ENCODE data around the gene EMID1. TPM values are rescaled to one million over a fixed set of nuclear protein-coding genes. Genes with fewer than 3 reads are reported as not detected.
A peak's percentile ranks its signal among the peaks of the same experiment; 100 is the strongest.

Gene EMID1
- polyA plus RNA-seq, 6 donors from 2014 or later, result not detected

DNA sequence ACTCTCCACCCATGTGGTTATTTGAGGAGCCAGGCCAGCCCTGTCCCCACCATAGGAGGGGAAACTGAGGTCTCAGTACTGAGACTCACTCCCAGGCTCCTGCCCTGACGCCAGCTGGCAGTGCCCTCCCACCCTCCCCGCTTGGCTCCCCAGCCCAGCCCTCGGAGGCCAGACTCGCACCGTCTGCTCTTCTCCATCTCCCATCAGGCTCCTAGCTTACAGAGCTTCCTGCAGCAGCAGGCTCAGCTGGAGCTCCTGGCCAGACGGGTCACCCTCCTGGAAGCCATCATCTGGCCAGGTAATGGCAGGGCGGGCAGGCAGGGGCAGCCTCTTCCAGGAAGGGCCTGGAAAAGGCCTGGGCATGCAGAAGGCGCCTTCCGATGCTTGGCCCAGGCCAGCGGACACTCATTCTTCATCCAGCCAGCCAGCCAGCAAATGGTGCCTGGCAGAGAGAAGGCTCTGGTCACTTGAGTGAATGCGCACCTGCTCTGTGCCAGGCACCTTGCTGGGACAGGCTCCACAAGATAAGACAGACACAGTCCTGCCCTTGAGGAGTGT lies 49.4 kb downstream of the EMID1 start:
- no peaks in the 10 kb centered on the region for H3K4me1 Mint-ChIP-seq
- H3K9me3 Mint-ChIP-seq, result no peaks in the 10 kb centered on the region
- H3K36me3 Mint-ChIP-seq, result no peaks in the 10 kb centered on the region
- H3K27me3 Mint-ChIP-seq, result peaks cover 4 to 16% (median 14%) of the 10 kb centered on the region in 3 donors
- H3K27ac Mint-ChIP-seq, result peak overlapping the region in 1 of 6 donors; percentile 52
- no peak for DNase-seq
- H3K4me3 Mint-ChIP-seq, result no peak overlapping the region
- ATAC-seq (ENCODE audit: low read depth in 2 of 2), result no peak

DNA sequence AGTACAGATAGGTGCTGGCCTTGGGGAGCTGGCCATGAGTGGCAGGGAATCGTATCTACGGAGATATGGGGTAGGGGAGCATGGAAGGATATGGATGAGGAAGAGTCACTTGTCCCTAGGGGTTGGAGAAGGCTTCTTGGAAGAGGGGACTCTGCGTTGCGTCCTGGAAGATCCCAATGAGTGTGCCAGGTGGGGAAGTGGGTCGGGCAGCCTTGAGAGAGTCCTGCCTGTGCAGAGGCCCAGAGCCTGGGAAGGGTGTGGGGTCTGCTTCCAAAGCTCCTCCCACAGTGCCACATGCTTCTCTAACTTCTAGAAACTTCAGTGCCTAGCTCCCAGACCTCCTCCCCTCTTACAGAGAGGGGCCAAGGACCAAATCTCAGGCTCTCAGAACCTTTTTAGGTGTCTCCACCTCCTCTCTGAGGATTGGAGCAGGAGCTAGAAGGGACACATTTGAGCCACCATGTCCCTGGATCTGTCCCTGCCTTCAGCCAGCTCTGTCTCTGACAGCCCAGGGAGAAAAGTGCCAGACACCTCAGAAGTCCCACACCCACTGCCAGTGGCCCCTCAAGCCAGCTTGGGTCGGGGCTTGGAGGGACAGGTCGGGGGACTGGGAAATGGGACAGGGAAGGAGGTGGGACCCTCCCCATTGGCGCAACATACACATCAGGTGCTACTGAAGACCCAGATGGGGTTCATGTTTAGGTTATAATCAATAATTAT lies 51.1 kb downstream of the EMID1 start:
- Mint-ChIP-seq H3K27ac (no peak overlapping the region), H3K36me3 (no peaks in the 10 kb centered on the region), H3K4me3 (peak overlapping the region in 1 of 8 donors; percentile 64), H3K27me3 (peaks cover 4 to 16% (median 14%) of the 10 kb centered on the region in 3 donors), H3K9me3 (no peaks in the 10 kb centered on the region), H3K4me1 (no peaks in the 10 kb centered on the region)
- no peak for DNase-seq
- no peak for ATAC-seq (ENCODE audit: low read depth in 2 of 2)

DNA sequence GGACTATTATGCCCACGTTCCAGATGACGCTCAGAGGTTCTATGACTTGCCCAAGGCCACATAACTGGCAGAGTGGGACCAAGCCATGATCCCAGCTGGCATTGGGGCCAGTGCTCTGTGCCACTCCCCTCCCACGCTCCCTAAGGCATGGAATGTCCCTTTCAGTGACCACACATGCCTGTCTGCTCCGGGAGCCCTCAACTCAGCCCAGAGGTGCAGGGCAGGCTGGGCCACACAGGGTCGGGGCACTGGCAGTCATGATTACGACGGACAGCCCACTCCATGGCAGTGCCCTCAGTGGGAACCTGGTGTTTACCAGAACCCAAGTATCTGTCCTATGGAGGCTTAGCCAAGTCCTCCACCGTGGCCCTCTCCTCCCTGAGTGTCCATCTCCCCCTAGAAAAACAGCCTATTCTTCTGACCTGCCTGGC lies 52.1 kb downstream of the EMID1 start:
- Mint-ChIP-seq H3K9me3 (no peaks in the 10 kb centered on the region), H3K27me3 (peaks cover 4 to 7% (median 7%) of the 10 kb centered on the region in 3 donors), H3K36me3 (no peaks in the 10 kb centered on the region), H3K4me3 (no peak overlapping the region), H3K27ac (no peak overlapping the region), H3K4me1 (no peaks in the 10 kb centered on the region)
- ATAC-seq (ENCODE audit: low read depth in 2 of 2) (no peak), DNase-seq (no peak)

DNA sequence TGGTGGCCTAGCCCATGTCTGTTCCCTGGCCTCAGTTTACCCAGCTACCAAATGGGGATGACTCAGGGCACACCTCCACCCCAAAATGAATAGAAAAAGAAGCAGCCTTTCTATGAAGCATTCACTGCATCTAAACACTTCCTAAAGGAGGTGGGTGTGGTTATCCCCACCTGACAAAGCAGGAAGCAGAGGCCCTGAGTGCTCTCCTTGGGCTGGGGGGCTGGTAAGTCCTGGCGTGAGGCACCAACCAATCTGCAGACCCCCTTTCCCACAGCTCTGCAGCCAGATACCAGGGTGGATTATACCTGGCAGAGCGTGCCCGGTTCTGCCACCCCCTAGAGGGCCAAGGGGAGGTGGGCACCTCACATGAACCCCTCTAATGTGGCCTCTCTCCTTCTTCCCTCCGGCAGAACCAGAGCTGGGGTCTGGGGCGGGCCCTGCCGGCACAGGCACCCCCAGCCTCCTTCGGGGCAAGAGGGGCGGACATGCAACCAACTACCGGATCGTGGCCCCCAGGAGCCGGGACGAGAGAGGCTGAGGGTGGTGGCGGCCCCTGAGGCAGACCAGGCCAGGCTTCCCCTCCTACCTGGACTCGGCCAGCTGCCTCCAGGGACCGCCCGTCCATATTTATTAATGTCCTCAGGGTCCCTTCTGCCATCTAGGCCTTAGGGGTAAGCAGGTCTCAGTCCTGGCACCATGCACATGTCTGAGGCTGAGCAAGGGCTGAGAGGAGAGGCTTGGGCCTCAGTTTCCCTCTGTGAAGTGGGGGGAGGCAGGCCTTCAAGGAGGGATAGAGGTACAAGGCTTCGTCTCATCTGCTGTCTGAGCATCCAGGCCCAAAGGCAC lies 52.9 kb downstream of the EMID1 start:
- no peak for DNase-seq
- Mint-ChIP-seq H3K4me3 (no peak overlapping the region), H3K27ac (peak overlapping the region in 1 of 6 donors; percentile 8), H3K9me3 (no peaks in the 10 kb centered on the region), H3K36me3 (no peaks in the 10 kb centered on the region), H3K27me3 (peaks cover under 1 to 3% (median 2%) of the 10 kb centered on the region in 3 donors), H3K4me1 (no peaks in the 10 kb centered on the region)
- ATAC-seq (ENCODE audit: low read depth in 2 of 2), result no peak

DNA sequence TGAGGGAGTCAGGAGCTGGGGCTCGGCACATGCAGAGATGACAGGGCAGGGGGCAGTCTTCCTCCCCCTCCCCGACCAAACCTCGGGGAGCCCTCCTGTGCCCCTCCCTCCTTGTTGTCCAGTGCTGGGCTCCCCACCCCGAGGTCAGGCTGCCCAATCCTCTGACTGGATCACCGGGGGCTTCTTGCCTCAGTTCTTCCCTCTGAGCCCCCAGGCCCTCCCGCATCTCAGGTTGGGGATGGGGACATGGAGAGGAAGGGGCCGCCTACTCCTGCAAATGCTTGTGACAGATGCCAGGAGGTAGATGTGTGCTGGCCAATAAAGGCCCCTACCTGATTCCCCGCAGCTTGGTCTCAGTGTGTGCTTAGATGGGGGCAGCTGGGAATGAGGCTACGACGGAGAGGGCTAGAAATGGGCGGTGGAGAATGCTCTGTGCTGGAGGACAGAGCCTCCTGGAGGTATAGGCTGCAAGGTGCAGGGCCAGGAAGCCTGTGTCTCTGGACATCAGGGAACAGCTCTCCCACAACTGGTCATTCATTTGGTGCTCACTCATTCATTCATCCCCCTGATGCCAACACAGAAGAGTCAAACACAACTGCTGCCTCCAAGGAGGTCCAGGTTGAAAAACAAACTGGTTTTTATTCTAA lies 53.7 kb downstream of the EMID1 start:
- H3K4me1 Mint-ChIP-seq, result no peaks in the 10 kb centered on the region
- H3K4me3 Mint-ChIP-seq, result no peak overlapping the region
- H3K9me3 Mint-ChIP-seq, result no peaks in the 10 kb centered on the region
- no peak overlapping the region for H3K27ac Mint-ChIP-seq
- no peaks in the 10 kb centered on the region for H3K36me3 Mint-ChIP-seq
- no peaks in the 10 kb centered on the region for H3K27me3 Mint-ChIP-seq
- DNase-seq, result no peak
- ATAC-seq (ENCODE audit: low read depth in 2 of 2), result no peak

DNA sequence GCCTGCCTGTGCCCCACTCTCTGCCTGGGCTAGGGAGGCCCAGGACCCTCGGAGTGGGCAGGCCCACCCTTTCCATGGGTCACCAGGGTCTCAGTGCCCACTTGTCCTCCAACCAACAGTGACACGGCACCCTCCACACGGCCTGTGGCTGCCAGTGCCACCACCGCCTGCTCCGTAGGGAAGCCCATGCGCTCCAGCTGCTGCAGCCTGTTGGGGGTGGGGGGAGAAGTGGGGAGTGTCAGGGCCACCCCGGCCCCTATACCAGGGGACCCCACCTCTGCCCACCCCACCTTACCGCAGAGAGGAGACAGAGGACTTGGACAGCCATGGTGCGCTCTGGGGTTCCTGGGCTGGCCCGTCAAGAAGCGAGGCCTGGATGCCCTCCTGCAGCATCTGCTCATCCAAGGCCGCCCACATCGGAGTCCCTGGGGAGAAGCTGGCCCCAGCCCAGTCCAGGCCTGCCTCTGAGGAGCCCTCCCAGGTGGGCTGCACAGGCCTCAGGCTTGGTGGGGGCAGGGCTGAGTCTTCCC lies 54.4 kb downstream of the EMID1 start:
- Mint-ChIP-seq H3K4me3 (no peak overlapping the region), H3K9me3 (no peaks in the 10 kb centered on the region), H3K27me3 (no peaks in the 10 kb centered on the region), H3K27ac (no peak overlapping the region), H3K4me1 (no peaks in the 10 kb centered on the region), H3K36me3 (no peaks in the 10 kb centered on the region)
- DNase-seq (no peak), ATAC-seq (ENCODE audit: low read depth in 2 of 2) (no peak)

DNA sequence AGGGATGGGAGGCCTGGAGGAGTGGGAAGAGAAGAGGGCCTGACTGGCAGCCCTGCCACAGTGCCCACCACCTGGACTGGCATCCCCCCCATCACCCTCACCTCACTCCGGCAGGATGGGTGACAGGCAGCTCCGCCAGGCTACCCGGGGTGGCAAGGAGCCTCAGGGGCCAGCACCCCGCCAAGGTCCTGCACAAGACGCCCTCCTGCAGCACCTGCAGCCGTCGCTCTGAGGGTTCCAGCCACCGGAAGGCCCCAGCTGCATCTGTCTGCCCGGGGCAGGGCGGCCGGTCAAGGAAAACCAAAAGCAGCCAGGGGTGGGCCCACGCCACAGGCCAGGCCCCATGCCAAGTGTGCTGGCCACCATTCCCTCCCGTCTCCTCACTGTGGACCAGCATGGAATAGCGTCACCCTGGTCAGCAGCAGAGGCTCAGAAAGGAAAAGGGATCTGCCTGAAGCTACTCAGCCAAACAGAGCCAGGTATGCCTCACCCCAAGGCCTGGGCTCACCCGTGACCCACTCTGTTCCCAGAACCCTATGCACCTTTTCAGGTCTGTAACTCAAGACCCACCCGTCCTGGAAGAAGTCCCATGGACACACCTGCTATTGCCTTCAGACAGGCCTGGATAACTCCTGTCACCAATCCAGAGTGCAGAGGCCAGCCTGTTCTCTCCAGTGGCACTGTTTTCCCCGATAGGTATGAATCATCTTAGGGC lies 55.1 kb downstream of the EMID1 start:
- DNase-seq (no peak), ATAC-seq (ENCODE audit: low read depth in 2 of 2) (no peak)
- H3K36me3 Mint-ChIP-seq, result no peaks in the 10 kb centered on the region
- H3K27me3 Mint-ChIP-seq, result no peaks in the 10 kb centered on the region
- H3K4me3 Mint-ChIP-seq, result no peak overlapping the region
- H3K9me3 Mint-ChIP-seq, result no peaks in the 10 kb centered on the region
- H3K27ac Mint-ChIP-seq, result no peak overlapping the region
- no peaks in the 10 kb centered on the region for H3K4me1 Mint-ChIP-seq

DNA sequence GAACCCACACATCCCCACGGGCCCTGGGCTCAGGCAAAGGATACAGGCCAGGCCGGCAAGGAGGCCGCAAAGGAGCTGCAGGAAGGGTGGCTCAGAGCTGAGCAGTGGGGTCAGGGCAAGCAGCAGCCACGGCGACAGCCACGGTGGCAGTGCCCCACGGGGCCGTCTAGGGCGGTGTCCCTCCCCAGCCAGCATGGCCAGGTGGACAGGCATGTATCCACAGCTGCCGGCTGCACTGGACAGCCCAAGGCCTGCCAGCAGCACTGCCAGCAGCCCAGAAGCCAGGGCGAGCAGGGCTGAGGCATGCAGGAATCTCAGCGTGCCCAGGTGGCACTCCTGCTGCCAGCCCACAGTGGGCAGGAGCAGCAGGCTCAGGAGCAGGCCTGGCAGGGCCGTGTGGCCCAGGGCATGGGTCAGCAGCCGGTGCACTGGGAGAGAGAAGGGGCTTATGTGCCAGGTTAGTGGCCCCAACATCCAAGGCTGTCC lies 58.1 kb downstream of the EMID1 start:
- no peak overlapping the region for H3K4me3 Mint-ChIP-seq
- no peaks in the 10 kb centered on the region for H3K27me3 Mint-ChIP-seq
- ATAC-seq (ENCODE audit: low read depth in 2 of 2), result no peak

DNA sequence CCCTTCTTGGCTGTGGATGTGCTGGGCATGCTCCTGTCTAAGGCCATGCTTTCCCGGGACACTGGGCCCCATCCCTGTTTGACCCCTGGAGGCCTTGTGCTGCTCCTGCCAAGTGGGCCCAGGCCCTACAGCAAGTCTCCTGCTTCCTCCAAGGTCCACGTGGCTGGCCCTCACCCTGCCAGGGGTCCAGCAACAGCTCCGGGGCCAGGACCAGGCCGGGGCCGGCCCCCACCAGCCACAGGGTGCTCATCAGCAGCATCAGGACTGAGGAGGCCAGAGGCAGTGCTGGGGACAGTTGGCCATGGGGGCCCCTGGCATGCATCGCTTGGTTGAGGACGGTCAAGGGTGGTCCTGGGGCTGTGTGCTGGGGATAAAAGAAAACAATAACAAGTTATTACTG lies 59.6 kb downstream of the EMID1 start:
- DNase-seq, result no peak
- Mint-ChIP-seq H3K4me3 (peak overlapping the region in 1 of 8 donors; percentile 38), H3K9me3 (peaks cover 0 to 3% (median 0%) of the 10 kb centered on the region in 7 donors), H3K4me1 (peaks cover 18 to 31% (median 29%) of the 10 kb centered on the region in 3 donors), H3K27ac (peak overlapping the region in 1 of 6 donors; percentile 81), H3K27me3 (no peaks in the 10 kb centered on the region), H3K36me3 (peaks cover 0 to 8% of the 10 kb centered on the region in 2 donors)
- no peak for ATAC-seq (ENCODE audit: low read depth in 2 of 2)

More for the DNA sequence above, 58.1 kb downstream of the EMID1 start:
- DNase-seq, result no peak
- no peak overlapping the region for H3K27ac Mint-ChIP-seq
- H3K36me3 Mint-ChIP-seq, result peaks cover 0 to 8% of the 10 kb centered on the region in 2 donors
- H3K4me1 Mint-ChIP-seq, result peaks cover 10 to 17% (median 14%) of the 10 kb centered on the region in 3 donors
- H3K9me3 Mint-ChIP-seq, result peaks cover 0 to 3% (median 0%) of the 10 kb centered on the region in 7 donors

DNA sequence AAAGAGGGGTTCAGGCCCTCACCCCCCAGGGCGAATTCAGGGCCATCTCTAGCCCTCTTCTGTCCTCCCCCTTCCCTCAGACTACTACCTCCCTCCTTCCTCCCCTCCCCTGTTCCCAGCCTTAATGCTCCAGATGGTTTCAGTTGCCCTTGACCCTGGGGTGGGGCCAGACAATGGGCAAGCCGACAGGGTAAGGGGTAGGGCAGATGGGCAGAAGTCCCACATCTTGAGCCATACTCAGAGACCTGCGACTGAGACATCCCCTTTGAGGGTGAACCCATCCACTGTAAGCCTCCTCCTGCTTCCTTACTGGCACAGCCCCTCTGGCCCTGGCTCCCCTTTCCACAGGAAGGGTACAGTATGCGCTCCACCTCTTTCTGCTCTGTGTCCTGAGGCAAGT lies 60.2 kb downstream of the EMID1 start:
- H3K36me3 Mint-ChIP-seq, result peaks cover 0 to 8% of the 10 kb centered on the region in 2 donors
- peaks cover 0 to 3% (median 0%) of the 10 kb centered on the region in 7 donors for H3K9me3 Mint-ChIP-seq
- H3K27ac Mint-ChIP-seq, result peak overlapping the region in 2 of 6 donors; percentile 76 to 97
- DNase-seq (no peak), ATAC-seq (ENCODE audit: low read depth in 2 of 2) (no peak)
- H3K4me3 Mint-ChIP-seq, result peak overlapping the region in 3 of 8 donors; percentile 96 to 100 (median 97)
- peaks cover 24 to 37% (median 35%) of the 10 kb centered on the region in 3 donors for H3K4me1 Mint-ChIP-seq
- H3K27me3 Mint-ChIP-seq, result no peaks in the 10 kb centered on the region

DNA sequence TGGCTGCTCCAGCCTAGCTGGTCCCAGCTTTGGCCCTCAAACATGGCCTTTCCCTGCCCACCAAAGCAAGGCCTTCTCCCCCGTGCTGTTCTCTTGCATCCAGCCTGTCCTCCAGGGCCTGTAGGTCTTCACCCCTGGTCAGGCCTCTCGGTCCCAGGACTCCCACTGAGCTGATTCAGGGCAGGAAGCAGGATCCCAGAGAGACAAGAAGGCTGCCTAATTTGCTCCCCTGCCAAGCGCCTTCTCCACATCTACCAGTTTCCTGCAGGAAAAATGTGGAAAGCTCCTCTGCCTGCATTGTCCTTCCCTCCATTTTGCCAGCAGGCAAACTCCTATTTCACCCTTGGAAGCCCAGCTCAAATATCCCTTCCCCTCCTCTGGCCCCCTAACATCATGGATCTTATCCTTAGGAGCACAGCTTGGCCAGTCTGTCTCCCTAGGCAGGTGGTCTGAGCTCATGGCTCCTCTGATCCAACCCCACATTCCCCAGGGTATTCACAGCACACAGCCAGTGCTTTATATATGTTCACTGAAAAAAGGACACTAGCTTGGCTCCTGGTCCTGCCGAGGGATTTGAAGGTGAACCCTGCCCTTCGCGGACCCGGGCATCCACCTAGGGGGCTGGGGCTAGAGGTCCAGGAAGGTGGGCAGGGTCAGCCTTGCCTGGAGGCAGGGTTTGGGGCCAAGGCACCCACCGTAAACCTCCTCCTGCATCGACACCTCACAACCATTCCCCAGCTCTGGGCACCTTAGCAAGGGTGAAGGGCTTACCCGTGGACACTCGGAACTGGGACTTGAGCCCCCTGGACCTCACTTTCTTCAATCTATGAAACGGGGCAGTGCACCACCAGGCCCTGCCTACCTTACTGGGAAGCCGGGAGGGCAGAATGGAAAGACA lies 61.1 kb downstream of the EMID1 start:
- peaks cover 0 to 3% (median 0%) of the 10 kb centered on the region in 7 donors for H3K9me3 Mint-ChIP-seq
- H3K27ac Mint-ChIP-seq, result peak overlapping the region in 3 of 6 donors; percentile 42 to 99 (median 97)

More for the DNA sequence above, 61.1 kb downstream of the EMID1 start:
- H3K4me1 Mint-ChIP-seq, result peaks cover 32 to 46% (median 43%) of the 10 kb centered on the region in 3 donors
- peaks cover 0 to 8% of the 10 kb centered on the region in 2 donors for H3K36me3 Mint-ChIP-seq
- DNase-seq (no peak), ATAC-seq (ENCODE audit: low read depth in 2 of 2) (no peak)
- H3K27me3 Mint-ChIP-seq, result no peaks in the 10 kb centered on the region
- H3K4me3 Mint-ChIP-seq, result peak overlapping the region; percentile 89 to 100 (median 97)

Measured in naive B cell (primary cell).